ENCODE data around the gene COLGALT1.
A peak's percentile ranks its signal among the peaks of the same experiment; 100 is the strongest.
"Not testable (repeated sequence)": the region's sequence is repeated elsewhere in the genome, so short reads cannot be mapped to it uniquely, and the experiment has no call there.

Gene COLGALT1

GRCh38 chr19:17555480-17555928, at the start of gene COLGALT1:
Gene COLGALT1, plus strand, starts transcription at chr19:17555649. Its CDS starts 65 bp downstream, at chr19:17555714.
- peak; percentile 95 to 97 (median 96) for DNase-seq

GRCh38 chr19:17506745-17507144, 48.7 kb upstream of the COLGALT1 start:
- DNase-seq = no peak

DNA sequence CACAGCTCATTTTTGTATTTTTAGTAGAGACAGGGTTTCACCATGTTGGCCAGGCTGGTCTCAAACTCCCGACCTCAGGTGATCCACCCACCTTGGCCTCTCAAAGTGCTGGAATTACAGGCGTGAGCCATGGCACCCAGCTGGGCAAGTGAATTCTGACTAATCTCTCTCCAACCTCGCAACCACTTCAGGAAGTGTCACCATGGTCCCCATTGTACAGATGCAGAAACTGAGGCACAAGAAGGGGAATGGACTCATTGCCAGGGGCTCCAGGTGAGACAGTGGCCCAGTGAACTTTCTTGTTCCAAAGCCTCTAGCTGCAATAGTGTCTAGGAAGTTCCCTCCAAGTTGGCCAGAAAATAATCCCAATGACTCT, 46.9 kb upstream of the COLGALT1 start:
- not testable (repeated sequence) for DNase-seq

- no peak for DNase-seq
Measured at GRCh38 chr19:17510220-17510993, 45.0 kb upstream of the COLGALT1 start.

DNA sequence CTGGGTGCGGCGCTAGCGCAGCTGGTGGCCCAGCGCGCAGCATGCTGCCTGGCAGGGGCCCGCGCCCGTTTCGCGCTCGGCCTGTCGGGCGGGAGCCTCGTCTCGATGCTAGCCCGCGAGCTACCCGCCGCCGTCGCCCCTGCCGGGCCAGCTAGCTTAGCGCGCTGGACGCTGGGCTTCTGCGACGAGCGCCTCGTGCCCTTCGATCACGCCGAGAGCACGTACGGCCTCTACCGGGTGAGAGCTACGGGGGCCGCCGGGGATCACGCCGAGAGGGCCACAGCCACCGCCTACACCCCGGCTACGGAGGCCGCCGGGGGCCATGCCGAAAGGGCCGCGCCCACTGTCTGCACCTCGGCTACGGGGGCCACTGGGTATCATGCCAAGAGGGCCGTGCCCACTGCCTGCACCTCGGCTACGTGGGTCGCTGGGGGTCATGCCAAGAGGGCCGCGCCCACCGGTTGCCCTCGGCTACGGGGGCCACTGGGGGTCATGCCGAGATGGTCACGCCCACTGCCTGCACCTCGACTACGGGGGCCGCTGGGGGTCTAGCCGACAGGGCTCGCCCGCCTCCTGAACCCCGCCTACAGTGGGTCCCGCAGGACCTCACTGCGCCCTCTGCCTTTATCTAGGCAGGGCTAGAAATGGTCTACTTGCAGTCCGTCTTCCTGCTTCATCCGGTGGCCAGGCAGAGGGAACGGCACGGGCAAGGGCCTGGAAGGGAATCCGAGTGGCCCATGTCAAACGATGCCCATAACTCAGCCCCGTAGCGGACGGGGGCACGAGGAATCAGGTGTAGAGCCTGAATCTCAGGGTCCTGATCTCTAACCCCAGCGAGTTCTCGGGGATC, 43.5 kb upstream of the COLGALT1 start:
- peak; percentile 60 to 80 (median 72) for DNase-seq

GRCh38 chr19:17512574-17512939, 42.9 kb upstream of the COLGALT1 start:
- DNase-seq = no peak

GRCh38 chr19:17515408-17516149, 39.9 kb upstream of the COLGALT1 start:
- DNase-seq = no peak

DNA sequence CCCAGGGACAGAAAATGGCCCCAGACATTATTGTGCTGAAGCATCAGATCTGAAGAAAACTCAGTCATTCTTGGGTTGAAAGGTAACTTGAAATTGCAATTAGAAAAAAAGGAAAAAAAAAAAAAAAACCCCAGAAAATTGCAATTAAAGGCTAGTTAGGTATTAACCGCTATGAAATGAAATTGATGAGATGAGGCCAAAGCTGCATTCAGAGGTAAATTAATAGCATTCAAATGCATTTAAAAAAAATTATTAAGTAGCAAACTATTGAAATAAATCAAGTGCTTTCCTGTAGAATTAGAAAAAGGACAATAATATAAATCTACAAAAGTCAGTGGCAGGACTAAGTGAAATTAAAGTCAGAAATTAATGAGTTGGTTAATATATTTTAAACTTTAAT, 37.6 kb upstream of the COLGALT1 start:
- no peak for DNase-seq

DNA sequence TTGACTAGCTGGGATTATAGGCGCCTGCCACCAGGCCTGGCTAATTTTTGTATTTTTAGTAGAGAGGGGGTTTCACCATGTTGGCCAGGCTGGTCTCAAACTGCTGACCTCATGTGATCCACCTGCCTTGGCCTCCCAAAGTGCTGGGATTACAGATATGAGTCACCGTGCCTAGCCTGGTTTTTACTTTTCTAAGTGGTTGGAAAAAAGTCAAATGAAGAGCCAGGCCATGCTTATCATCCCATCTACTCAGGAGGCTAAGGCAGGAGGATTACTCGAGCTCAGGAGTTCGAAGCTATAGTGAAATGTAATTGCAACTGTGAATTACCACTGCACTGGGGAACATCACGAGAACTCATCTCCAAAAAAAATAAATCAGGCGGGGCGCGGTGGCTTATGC, 36.8 kb upstream of the COLGALT1 start:
- not testable (repeated sequence) for DNase-seq

DNA sequence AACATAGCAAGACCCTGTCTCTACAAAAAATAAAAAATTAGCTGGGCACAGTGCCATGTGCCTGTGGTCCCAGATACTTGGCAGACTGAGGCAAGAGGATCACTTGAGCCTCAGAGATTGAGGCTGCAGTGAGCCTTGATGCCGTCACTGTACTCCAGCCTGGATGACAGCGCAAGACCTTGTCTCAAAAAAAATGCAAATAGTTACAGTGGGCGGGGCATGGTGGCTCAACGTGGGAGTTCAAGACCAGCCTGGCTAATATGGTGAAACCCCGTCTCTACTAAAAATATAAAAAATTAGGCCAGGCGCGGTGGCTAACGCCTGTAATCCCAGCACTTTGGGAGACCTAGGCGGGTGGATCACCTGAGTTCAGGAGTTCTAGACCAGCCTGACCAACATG, 35.5 kb upstream of the COLGALT1 start:
- DNase-seq = no peak

GRCh38 chr19:17520865-17521264, 34.6 kb upstream of the COLGALT1 start:
- no peak for DNase-seq

- DNase-seq = peak in 2 of 4 experiments; percentile 16 to 35
Measured at GRCh38 chr19:17522988-17523872, 32.2 kb upstream of the COLGALT1 start.

DNA sequence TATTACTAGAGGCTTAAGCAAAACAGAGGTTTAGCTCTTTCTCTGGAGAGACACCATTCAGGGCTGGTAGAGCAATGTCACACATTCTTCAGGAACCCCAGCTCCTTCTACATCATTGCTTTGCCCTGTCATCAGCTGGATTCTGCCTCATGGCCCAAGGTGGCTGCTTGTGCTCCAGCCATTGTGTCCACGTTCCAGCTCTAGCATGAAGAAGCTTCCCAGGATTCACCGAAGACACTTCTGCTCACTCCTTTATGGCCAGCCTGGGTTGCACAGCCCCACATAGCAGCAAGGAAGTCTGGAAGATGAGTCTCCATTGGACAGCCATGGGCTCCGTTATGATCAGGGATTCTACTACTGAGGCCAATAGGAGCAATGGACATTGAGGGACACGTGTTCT, 30.8 kb upstream of the COLGALT1 start:
- DNase-seq = no peak

DNA sequence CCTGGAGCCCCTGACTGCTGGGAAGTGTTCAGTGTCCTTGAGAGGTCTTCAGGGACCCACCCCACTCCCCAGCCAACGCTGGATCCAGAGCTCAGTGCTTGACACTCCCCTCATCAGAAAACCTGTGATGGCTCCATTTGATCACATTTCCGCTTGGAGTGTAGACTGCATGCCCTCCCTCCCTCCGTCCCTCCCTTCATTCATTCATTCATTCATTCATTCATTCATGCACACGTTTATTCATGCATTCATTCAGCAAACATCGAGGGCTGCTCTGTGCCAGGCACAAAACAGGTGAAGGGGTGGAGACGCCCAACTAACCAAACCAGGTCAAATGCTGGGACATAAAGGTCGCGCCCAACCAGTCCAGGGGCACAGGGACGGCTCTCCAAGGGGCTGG, 30.3 kb upstream of the COLGALT1 start:
- DNase-seq = no peak

DNA sequence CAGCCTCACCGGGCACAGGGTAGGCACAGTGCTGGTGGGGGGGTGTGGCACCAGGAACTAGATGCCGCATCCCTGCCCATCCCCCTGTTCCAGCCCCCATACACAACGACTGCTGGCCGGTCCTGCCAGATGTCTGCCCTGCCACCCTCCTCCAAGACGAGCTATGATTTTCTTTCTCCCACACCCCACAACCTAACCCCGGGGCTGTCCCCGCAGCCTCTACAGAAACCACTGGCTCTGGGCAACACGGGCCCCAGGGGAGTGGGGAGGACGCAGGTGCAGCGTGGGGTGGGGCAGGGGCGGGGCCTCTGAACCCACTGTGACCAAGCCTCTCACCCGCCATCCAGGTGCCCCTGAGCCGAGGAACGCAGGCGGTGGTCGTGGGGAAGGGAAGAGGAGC, 28.5 kb upstream of the COLGALT1 start:
- peak in 1 of 4 experiments; percentile 11 for DNase-seq

DNA sequence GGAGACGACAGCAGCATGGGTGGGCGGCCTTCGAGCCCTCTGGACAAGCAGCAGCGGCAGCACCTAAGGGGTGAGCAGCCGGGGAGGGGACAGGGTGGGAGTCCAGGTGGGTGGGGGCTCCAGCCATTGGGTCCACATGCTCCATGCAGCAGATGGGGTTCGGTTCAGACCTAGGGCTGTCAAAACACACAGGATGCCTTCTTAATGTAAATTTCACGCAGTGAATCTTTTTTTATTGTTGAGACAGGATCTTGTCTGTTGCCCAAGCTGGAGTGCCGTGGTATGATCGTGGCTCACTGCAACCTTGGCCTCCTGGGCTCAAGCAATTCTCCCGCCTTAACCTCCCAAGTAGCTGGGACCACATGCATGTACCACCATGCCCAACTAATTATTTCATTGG, 28.1 kb upstream of the COLGALT1 start:
- DNase-seq = no peak

DNA sequence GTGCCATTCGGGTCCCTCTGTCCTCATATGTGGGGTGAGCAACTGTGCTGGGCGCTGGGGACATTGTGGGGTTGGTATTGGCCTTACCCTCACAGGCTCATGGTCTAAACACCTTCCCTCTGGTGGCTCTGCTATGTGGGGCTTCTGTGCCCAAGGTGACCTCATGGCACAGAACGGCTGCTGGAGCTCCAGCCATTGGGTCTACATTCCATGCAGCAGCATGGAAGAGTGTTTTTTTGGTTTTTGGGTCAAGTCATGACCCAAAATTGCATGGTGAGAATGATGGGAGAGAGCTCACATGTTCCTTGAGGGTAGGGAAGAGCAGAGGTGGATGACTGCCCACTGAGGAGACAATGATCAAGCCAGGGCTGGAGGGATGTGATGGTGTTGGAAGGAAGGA, 26.8 kb upstream of the COLGALT1 start:
- DNase-seq = no peak

GRCh38 chr19:17529239-17530158, 25.9 kb upstream of the COLGALT1 start:
- DNase-seq = no peak

- no peak for DNase-seq
Measured at GRCh38 chr19:17530586-17530985, 24.9 kb upstream of the COLGALT1 start.

DNA sequence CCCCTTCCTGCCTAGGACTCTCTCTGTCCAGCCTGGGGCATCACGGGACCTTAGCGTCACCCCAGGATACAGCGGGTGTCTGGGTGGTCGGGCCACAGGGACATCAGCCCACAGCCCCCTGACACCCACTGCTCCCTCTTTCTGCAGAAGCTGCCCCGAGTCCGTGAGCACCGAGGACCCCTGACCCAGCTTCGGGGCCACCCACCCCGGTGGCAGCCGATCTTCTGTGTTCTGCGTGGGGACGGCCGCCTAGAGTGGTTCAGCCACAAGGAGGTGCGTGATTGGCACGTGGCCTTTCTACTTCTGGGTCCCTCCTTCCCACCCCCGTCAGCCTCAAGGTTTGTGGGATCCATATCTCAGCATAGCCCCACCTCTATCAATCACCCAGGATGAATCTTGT, 23.3 kb upstream of the COLGALT1 start:
- DNase-seq = no peak

DNA sequence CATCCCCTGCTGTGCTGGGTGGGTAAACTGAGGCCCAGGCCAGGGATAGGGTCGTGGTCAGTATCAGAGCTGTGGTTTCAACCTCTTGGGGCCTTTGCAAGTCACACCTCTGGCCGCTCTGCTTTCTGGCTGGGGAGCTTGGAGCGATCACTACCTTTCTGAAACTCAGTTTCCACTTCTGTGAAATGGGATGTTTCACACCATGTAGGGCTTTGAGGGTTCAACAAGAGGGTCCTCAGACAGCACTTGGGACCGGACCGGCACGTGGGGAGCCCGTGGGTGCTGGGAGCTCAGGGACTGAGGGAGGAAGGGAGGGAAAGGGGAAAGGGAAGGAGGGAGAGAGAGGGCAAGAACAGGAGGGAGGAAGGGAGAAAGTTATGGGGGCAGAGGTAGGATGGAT, 22.9 kb upstream of the COLGALT1 start:
- no peak for DNase-seq
